ENCODE measurements around the gene ZC3H12A. TPM values are rescaled to one million over a fixed set of nuclear protein-coding genes. Genes with fewer than 3 reads are reported as not detected.

Gene ZC3H12A
- total and polyA plus RNA-seq, 2 experiments from 2014 or later = 5.0 to 8.9 TPM

DNA sequence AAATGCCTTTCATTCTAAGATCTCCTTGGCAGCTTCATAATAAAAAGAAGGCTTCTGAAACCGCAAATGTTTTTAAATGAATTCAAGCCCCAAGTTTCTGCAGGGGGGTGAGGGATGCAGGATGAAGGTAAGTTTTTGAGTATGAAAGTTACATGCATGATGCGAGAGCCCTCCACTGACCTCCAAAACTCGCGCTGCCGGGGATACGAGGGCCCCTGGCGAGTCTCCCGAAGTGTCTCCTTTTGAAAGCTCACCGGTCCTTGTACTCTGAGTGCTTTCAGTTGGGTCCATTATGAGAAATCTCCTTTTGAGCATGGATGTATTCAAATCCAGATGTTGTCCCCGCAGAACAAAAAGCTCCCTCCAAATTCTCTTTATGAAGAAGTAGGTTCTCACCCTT lies 18.9 kb upstream of the ZC3H12A start:
- peaks cover 10% of the 10 kb centered on the region for H3K4me1 ChIP-seq (ENCODE audit: insufficient read depth)
- TF ChIP-seq EZH2phosphoT487 (IDR thresholded peaks at IDR 0.05; ENCODE audit: insufficient read depth, low read depth) (no peak), EZH2 (IDR thresholded peaks at IDR 0.05; ENCODE audit: insufficient read depth, poor library complexity, severe bottlenecking) (no peak)
- peak overlapping the region; percentile 57 for H3K27ac ChIP-seq
- H3K9me3 ChIP-seq (ENCODE audit: low read depth) = no peaks in the 10 kb centered on the region
- peak overlapping the region; percentile 72 for H3K9ac ChIP-seq
- H3F3A ChIP-seq (ENCODE audit: insufficient read depth) = peaks cover 8% of the 10 kb centered on the region; the same call in 1 of the 2 replicates
- H3K4me3 ChIP-seq = no peak overlapping the region
- 94% methylated on average over 10 of the region's 10 CpGs for WGBS, 2 experiments (ENCODE audit: low coverage in 1 of 2, low lambda C conversion rate in 2 of 2, missing lambda C conversion rate in 2 of 2)
- H3K27me3 ChIP-seq (replicated peaks; ENCODE audit: insufficient read depth) = no peaks in the 10 kb centered on the region
- peak overlapping the region; percentile 56 for H3K4me2 ChIP-seq (ENCODE audit: unreplicated experiment)
- H3K9me2 ChIP-seq (ENCODE audit: insufficient read depth) = no peaks in the 10 kb centered on the region
- in situ Hi-C loops (cut with MboI) = loop anchor here (10.0 kb wide), 1 partner anchor 219 kb away; no protein-coding TSS in a partner anchor
- no peak for DNase-seq
- peak overlapping the region; percentile 76 for H2AFZ ChIP-seq
- no peaks in the 10 kb centered on the region for H3K36me3 ChIP-seq (ENCODE audit: low read depth)
- H4K20me1 ChIP-seq (ENCODE audit: insufficient read depth) = no peaks in the 10 kb centered on the region
- H3K79me2 ChIP-seq (ENCODE audit: insufficient read depth) = no peaks in the 10 kb centered on the region

DNA sequence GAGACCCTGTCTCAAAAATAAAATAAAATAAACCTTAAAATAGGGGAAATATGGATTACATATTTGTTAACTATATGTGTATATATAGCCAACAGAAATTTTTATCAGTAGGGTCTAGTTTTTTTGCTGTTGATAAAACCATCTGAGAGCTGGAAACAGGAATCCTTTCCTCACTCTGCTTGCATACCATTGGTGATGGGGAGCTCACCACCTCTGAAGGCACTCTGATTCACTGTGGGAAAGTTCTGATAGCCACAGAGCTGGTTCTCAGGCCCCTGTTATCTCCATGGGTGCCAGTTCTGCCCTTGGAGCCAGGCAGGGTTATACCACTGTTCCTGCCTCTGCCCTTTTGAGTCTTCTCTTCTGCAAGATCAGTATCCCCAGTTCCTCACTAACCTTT lies 17.8 kb upstream of the ZC3H12A start:
- H2AFZ ChIP-seq = no peak overlapping the region
- in situ Hi-C loops (cut with MboI) = loop anchor here (10.0 kb wide), 1 partner anchor 218 kb away; no protein-coding TSS in a partner anchor

DNA sequence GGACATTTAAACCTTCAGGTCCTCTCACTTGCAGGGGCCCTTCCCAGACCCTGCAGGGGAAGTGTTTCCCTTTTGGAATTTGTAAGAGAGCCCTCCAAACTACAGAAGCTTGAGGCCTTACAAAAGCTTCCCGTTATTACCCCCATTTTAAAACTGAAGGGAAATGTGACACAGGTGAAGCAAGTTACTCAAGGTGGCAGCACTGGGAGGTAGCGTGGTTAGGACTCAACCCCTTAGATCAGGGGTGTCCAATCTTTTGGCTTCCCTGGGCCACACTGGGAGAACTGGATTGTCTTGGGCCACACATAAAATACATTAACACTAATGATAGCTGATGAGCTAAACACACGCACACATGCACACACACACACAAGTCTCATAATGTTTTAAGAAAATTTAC lies 15.8 kb upstream of the ZC3H12A start:
- peaks cover 8% of the 10 kb centered on the region; the same call in 1 of the 2 replicates for H3F3A ChIP-seq (ENCODE audit: insufficient read depth)

More for the DNA sequence above, 17.8 kb upstream of the ZC3H12A start:
- no peak for DNase-seq
- Histone ChIP-seq H4K20me1 (ENCODE audit: insufficient read depth) (no peaks in the 10 kb centered on the region), H3K9me3 (ENCODE audit: low read depth) (no peaks in the 10 kb centered on the region), H3K36me3 (ENCODE audit: low read depth) (no peaks in the 10 kb centered on the region), H3K27ac (no peak overlapping the region), H3K27me3 (replicated peaks; ENCODE audit: insufficient read depth) (no peaks in the 10 kb centered on the region), H3K79me2 (ENCODE audit: insufficient read depth) (no peaks in the 10 kb centered on the region), H3K9me2 (ENCODE audit: insufficient read depth) (no peaks in the 10 kb centered on the region), H3K4me1 (ENCODE audit: insufficient read depth) (peaks cover 10% of the 10 kb centered on the region), H3K9ac (no peak overlapping the region), H3K4me2 (ENCODE audit: unreplicated experiment) (no peak overlapping the region), H3F3A (ENCODE audit: insufficient read depth) (peaks cover 8% of the 10 kb centered on the region; the same call in 1 of the 2 replicates), H3K4me3 (no peak overlapping the region)
- TF ChIP-seq EZH2phosphoT487 (IDR thresholded peaks at IDR 0.05; ENCODE audit: insufficient read depth, low read depth) (no peak), EZH2 (IDR thresholded peaks at IDR 0.05; ENCODE audit: insufficient read depth, poor library complexity, severe bottlenecking) (no peak)

DNA sequence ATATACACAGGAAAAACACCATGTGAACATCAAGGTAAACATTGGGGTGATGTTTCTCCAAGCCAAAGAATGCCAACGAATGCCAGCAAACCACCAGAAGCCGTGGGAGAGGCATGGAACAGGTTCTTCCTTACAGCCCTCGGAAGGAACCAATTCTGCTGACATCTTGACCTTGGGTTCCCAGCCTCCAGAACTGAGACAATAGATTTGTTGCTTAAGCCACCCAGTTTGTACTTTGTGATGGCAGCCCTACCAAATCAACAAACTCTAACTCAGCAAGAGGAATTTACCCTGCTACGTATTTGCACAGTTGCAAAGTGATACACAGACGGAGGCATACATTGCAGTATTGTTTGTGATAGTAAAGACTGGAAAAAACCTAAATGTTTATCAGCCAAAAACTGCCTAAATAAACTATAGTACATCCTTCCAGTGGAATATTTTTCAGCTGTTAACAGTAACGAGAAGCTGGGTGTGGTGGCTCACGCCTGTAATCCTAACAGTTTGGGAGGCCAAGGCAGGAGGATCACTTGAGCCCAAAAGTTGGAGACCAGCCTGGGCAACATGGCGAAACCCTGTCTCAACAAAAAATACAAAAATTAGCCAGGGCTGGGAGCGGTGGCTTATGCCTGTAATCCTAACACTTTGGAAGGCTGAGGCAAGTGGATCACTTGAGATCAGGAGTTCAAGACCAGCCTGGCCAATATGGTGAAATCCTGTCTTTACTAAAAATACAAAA lies 12.5 kb upstream of the ZC3H12A start:
- in situ Hi-C loops (cut with MboI) = no loop called here

More for the DNA sequence above, 15.8 kb upstream of the ZC3H12A start:
- Histone ChIP-seq H4K20me1 (ENCODE audit: insufficient read depth) (no peaks in the 10 kb centered on the region), H2AFZ (no peak overlapping the region), H3K79me2 (ENCODE audit: insufficient read depth) (no peaks in the 10 kb centered on the region), H3K9me2 (ENCODE audit: insufficient read depth) (no peaks in the 10 kb centered on the region), H3K27ac (no peak overlapping the region), H3K9me3 (ENCODE audit: low read depth) (no peaks in the 10 kb centered on the region), H3K27me3 (replicated peaks; ENCODE audit: insufficient read depth) (no peaks in the 10 kb centered on the region), H3K4me3 (no peak overlapping the region), H3K36me3 (ENCODE audit: low read depth) (no peaks in the 10 kb centered on the region), H3K4me2 (ENCODE audit: unreplicated experiment) (no peak overlapping the region), H3K9ac (no peak overlapping the region), H3K4me1 (ENCODE audit: insufficient read depth) (peaks cover 10% of the 10 kb centered on the region)
- WGBS, 2 experiments (ENCODE audit: low coverage in 1 of 2, low lambda C conversion rate in 2 of 2, missing lambda C conversion rate in 2 of 2) = 84 to 87% methylated on average over 3 of the region's 3 CpGs
- DNase-seq = no peak
- no peak for TF ChIP-seq EZH2phosphoT487 (IDR thresholded peaks at IDR 0.05; ENCODE audit: insufficient read depth, low read depth)
- no peak for TF ChIP-seq EZH2 (IDR thresholded peaks at IDR 0.05; ENCODE audit: insufficient read depth, poor library complexity, severe bottlenecking)
- in situ Hi-C loops (cut with MboI) = loop anchor here (10.0 kb wide), 1 partner anchor 216 kb away; no protein-coding TSS in a partner anchor

More for the DNA sequence above, 12.5 kb upstream of the ZC3H12A start:
- no peak for DNase-seq
- Histone ChIP-seq H3K4me1 (ENCODE audit: insufficient read depth) (peaks cover 15% of the 10 kb centered on the region), H3K4me3 (no peak overlapping the region), H3F3A (ENCODE audit: insufficient read depth) (peaks cover 12% of the 10 kb centered on the region), H3K4me2 (ENCODE audit: unreplicated experiment) (no peak overlapping the region), H3K27ac (no peak overlapping the region), H3K79me2 (ENCODE audit: insufficient read depth) (0 out of 2 replicates have a peak, but pooled peaks cover 4% of the 10 kb centered on the region), H4K20me1 (ENCODE audit: insufficient read depth) (no peaks in the 10 kb centered on the region), H3K9me3 (ENCODE audit: low read depth) (no peaks in the 10 kb centered on the region), H3K9me2 (ENCODE audit: insufficient read depth) (no peaks in the 10 kb centered on the region), H3K9ac (no peak overlapping the region), H3K27me3 (replicated peaks; ENCODE audit: insufficient read depth) (no peaks in the 10 kb centered on the region), H2AFZ (no peak overlapping the region), H3K36me3 (ENCODE audit: low read depth) (no peaks in the 10 kb centered on the region)
- 89% methylated on average over 9 of the region's 9 CpGs for WGBS, 2 experiments (ENCODE audit: low coverage in 1 of 2, low lambda C conversion rate in 2 of 2, missing lambda C conversion rate in 2 of 2)
- TF ChIP-seq EZH2phosphoT487 (IDR thresholded peaks at IDR 0.05; ENCODE audit: insufficient read depth, low read depth) (no peak), EZH2 (IDR thresholded peaks at IDR 0.05; ENCODE audit: insufficient read depth, poor library complexity, severe bottlenecking) (no peak)
